Smooth muscle cell (in vitro differentiated cells): ENCODE data around the gene BAIAP2. TPM values are rescaled to one million over a fixed set of nuclear protein-coding genes. Genes with fewer than 3 reads are reported as not detected.

Experiments used
- DNase-seq: peaks from one replicate; lab custom pipeline; 2025; ENCODE audit not compliant: unreplicated experiment; lab: John Stamatoyannopoulos, UW
- H2AFZ ChIP-seq: fragments of 200-600 bp; sonication (generic); 2 replicates; pipeline ENCODE4 v1.6.0; 2016; ENCODE audit warnings: antibody characterized with exemption, low read depth, mild to moderate bottlenecking
- H3F3A ChIP-seq: fragments of 200-600 bp; sonication (generic); 2 replicates; pipeline ENCODE4 v1.6.0; 2017; ENCODE audit warnings: antibody characterized with exemption, low read depth
- H3K27ac ChIP-seq: fragments of 200-600 bp; sonication (generic); 2 replicates; pipeline ENCODE4 v1.5.1; 2016; ENCODE audit warnings: low read depth, mild to moderate bottlenecking
- H3K27me3 ChIP-seq: fragments of 200-600 bp; sonication (generic); 2 replicates; pipeline ENCODE4 v1.6.1; 2016; ENCODE audit warnings: low read depth, mild to moderate bottlenecking
- H3K36me3 ChIP-seq: fragments of 200-600 bp; sonication (generic); 2 replicates; pipeline ENCODE4 v1.5.1; 2016; ENCODE audit warnings: low read depth
- H3K4me1 ChIP-seq: fragments of 200-600 bp; sonication (generic); 2 replicates; pipeline ENCODE4 v1.5.1; 2016; ENCODE audit warnings: low read depth
- H3K4me2 ChIP-seq: fragments of 200-600 bp; sonication (generic); 2 replicates; pipeline ENCODE4 v1.6.0; 2016; ENCODE audit warnings: mild to moderate bottlenecking
- H3K4me3 ChIP-seq: fragments of 200-600 bp; sonication (generic); 2 replicates; pipeline ENCODE4 v1.5.1; 2016; ENCODE audit warnings: mild to moderate bottlenecking
- H3K79me2 ChIP-seq: fragments of 200-600 bp; sonication (generic); 2 replicates; pipeline ENCODE4 v1.6.0; 2016; ENCODE audit warnings: low read depth, mild to moderate bottlenecking
- H3K9ac ChIP-seq: fragments of 200-600 bp; sonication (generic); 2 replicates; pipeline ENCODE4 v1.6.0; 2016; ENCODE audit warnings: low read depth
- H3K9me3 ChIP-seq: fragments of 200-600 bp; sonication (generic); replicated peaks from 2 replicates; pipeline ENCODE4 v1.5.1; 2016; ENCODE audit warnings: low read depth
- H4K20me1 ChIP-seq: fragments of 200-600 bp; sonication (generic); 2 replicates; pipeline ENCODE4 v1.6.0; 2016; ENCODE audit warnings: low read depth
- WGBS: methylation state at CpG from one replicate; pipeline ENCODE4 v1.1.7; 2016; ENCODE audit warnings: low lambda C conversion rate; 5-methylcytosine and 5-hydroxymethylcytosine counted together
- polyA plus RNA-seq: library from polyadenylated mRNA; unstranded; fragments of >200 nt; fragmentation: Nextera tagmentation; extraction: Ambion mirVana; gene quantifications from 2 replicates; pipeline ENCODE4 v1.2.1, GENCODE V29; 2016
- total RNA-seq: library from RNA; depleted of rRNA; stranded (reverse); fragments of >200 nt; gene quantifications from 2 replicates; pipeline ENCODE4 v1.2.3, GENCODE V29; 2014
- TF ChIP-seq, protein P1 (sequence below): fragments of 200-600 bp; sonication (generic); IDR thresholded peaks from 2 replicates; pipeline ENCODE4 v1.5.1; 2017; ENCODE audit warnings: borderline replicate concordance, mild to moderate bottlenecking, antibody characterized with exemption; ENCODE audit not compliant: insufficient read depth, poor library complexity, severe bottlenecking

Gene BAIAP2
- total and polyA plus RNA-seq, 2 experiments from 2014 or later, result 26.6 to 41.9 TPM

GRCh38 chr17:81136366-81136765, 101.4 kb downstream of the BAIAP2 start:
- Histone ChIP-seq H3K4me2 (no peak overlapping the region), H3K9ac (no peak overlapping the region), H2AFZ (no peak overlapping the region), H3K27ac (no peak overlapping the region), H4K20me1 (no peaks in the 10 kb centered on the region), H3K27me3 (no peaks in the 10 kb centered on the region), H3K4me3 (no peak overlapping the region), H3K36me3 (no peaks in the 10 kb centered on the region), H3F3A (no peaks in the 10 kb centered on the region), H3K79me2 (no peaks in the 10 kb centered on the region), H3K9me3 (no peaks in the 10 kb centered on the region), H3K4me1 (no peaks in the 10 kb centered on the region)
- TF ChIP-seq, protein P1, sequence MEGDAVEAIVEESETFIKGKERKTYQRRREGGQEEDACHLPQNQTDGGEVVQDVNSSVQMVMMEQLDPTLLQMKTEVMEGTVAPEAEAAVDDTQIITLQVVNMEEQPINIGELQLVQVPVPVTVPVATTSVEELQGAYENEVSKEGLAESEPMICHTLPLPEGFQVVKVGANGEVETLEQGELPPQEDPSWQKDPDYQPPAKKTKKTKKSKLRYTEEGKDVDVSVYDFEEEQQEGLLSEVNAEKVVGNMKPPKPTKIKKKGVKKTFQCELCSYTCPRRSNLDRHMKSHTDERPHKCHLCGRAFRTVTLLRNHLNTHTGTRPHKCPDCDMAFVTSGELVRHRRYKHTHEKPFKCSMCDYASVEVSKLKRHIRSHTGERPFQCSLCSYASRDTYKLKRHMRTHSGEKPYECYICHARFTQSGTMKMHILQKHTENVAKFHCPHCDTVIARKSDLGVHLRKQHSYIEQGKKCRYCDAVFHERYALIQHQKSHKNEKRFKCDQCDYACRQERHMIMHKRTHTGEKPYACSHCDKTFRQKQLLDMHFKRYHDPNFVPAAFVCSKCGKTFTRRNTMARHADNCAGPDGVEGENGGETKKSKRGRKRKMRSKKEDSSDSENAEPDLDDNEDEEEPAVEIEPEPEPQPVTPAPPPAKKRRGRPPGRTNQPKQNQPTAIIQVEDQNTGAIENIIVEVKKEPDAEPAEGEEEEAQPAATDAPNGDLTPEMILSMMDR, result no peak
- 80% methylated on average over 7 of the region's 8 CpGs for WGBS
- no peak for DNase-seq

DNA sequence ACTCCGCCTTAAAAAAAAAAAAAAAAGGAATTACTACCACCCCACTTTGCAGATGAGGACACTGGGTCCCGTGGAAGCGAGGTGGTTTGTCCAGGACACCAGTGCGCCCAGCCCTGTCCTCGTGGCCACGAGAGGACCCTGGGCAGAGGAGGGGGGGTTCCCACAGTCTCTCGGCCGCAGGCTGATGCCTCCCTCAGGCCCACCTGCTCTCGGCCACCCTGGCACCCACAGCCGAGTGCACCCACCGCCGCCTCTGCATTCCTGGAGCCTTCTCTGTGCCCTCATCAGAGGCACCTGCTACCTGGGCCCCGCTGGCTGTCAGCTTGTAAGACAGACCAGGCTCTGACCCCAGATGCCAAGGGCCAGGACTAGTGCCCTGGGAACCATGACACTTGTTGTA, 102.3 kb downstream of the BAIAP2 start:
- Histone ChIP-seq H3K4me1 (no peaks in the 10 kb centered on the region), H3K79me2 (no peaks in the 10 kb centered on the region), H3K9ac (no peak overlapping the region), H3K4me3 (no peak overlapping the region), H3K27me3 (no peaks in the 10 kb centered on the region), H3K4me2 (no peak overlapping the region), H3K27ac (no peak overlapping the region), H3F3A (no peaks in the 10 kb centered on the region), H4K20me1 (no peaks in the 10 kb centered on the region), H3K36me3 (no peaks in the 10 kb centered on the region), H2AFZ (no peak overlapping the region), H3K9me3 (no peaks in the 10 kb centered on the region)
- no peak for DNase-seq
- TF ChIP-seq, protein P1, result no peak
- WGBS, result 94% methylated on average over 13 of the region's 13 CpGs

DNA sequence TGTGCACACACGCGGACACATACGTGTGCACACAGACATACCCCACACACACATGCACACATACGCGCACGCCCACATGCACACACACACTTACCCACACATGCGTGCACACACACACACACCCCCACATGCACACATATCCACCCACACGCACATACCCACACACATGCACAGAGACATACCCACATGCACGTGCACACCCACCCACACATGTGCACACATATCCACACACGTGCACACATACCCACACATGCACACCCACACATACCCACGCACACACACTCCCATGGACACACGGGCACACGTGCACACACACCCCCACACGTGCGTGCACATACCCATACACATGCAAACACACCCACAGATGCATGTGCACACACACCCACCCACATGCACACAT, 103.1 kb downstream of the BAIAP2 start:
- Histone ChIP-seq H3K4me2 (no peak overlapping the region), H3K27me3 (no peaks in the 10 kb centered on the region), H3K36me3 (no peaks in the 10 kb centered on the region), H4K20me1 (no peaks in the 10 kb centered on the region), H3K4me1 (no peaks in the 10 kb centered on the region), H3F3A (no peaks in the 10 kb centered on the region), H2AFZ (no peak overlapping the region), H3K9ac (no peak overlapping the region), H3K4me3 (no peak overlapping the region), H3K9me3 (no peaks in the 10 kb centered on the region), H3K79me2 (no peaks in the 10 kb centered on the region), H3K27ac (no peak overlapping the region)
- TF ChIP-seq, protein P1, result no peak
- 89% methylated on average over 15 of the region's 15 CpGs for WGBS
- DNase-seq, result no peak

- Histone ChIP-seq H2AFZ (no peak overlapping the region), H3F3A (no peaks in the 10 kb centered on the region), H3K27me3 (no peaks in the 10 kb centered on the region), H3K4me3 (no peak overlapping the region), H3K9me3 (no peaks in the 10 kb centered on the region), H3K79me2 (no peaks in the 10 kb centered on the region), H4K20me1 (no peaks in the 10 kb centered on the region), H3K9ac (no peak overlapping the region), H3K4me1 (no peaks in the 10 kb centered on the region), H3K36me3 (no peaks in the 10 kb centered on the region), H3K4me2 (no peak overlapping the region), H3K27ac (no peak overlapping the region)
- DNase-seq, result no peak
- TF ChIP-seq, protein P1, result no peak
- WGBS, result 94% methylated on average over 25 of the region's 25 CpGs
Observed at GRCh38 chr17:81138500-81138899, 103.5 kb downstream of the BAIAP2 start.
